ENCODE measurements around the gene CD99L2. TPM values are rescaled to one million over a fixed set of nuclear protein-coding genes. Genes with fewer than 3 reads are reported as not detected.

CD99L2 gene
- total RNA-seq, 1 experiment from 2014 or later, result 156 TPM

DNA sequence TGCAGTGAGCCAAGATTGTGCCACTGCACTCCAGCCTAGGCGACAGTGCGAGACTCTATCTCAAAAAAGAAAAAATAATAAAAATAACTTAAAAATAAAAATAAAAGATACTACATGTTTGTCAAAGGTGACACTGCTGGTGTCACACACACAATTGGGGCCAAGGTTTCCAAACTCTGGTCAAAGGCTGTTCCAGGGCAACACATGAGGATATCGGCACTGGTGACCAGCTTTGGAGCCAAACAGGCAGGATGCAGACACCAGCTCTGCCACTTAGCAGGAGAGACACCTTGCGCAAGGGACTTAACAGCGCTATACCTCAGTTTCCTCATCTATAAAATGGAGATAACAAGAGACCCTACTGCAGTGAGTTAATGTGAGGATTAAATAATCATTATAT, 52.3 kb downstream of the CD99L2 start:
- ATAC-seq, result no peak
- DNase-seq (ENCODE audit: low read depth, low spot score), result no peak
- no peaks in the 10 kb centered on the region for H3K36me3 ChIP-seq (ENCODE audit: control insufficient read depth, insufficient read depth, low read length)
- ChIA-PET POLR2A (no interaction called here), CTCF (no interaction called here)
- peaks cover 65% of the 10 kb centered on the region for H3K4me1 ChIP-seq (ENCODE audit: control insufficient read depth, insufficient read depth, low read length)
- in situ Hi-C loops (cut with HindIII; ENCODE audit: low pct_unique_long_range_greater_than_20kb, low sequenced_read_pairs) (no loop called here), intact Hi-C loops (cut with micrococcal nuclease; ENCODE audit: unreplicated experiment) (no loop called here)
- no TSS peak for BruUV-seq (replicated peaks)
- TF ChIP-seq SIN3A (IDR thresholded peaks at IDR 0.05; ENCODE audit: borderline replicate concordance, insufficient read depth, low read depth, low read length) (no peak), TCF7L2 (IDR thresholded peaks at IDR 0.05; ENCODE audit: low read depth, low read length) (no peak), POLR2AphosphoS5 (IDR thresholded peaks at IDR 0.05; ENCODE audit: low read depth, low read length) (no peak)
- TF ChIP-seq, protein P1, sequence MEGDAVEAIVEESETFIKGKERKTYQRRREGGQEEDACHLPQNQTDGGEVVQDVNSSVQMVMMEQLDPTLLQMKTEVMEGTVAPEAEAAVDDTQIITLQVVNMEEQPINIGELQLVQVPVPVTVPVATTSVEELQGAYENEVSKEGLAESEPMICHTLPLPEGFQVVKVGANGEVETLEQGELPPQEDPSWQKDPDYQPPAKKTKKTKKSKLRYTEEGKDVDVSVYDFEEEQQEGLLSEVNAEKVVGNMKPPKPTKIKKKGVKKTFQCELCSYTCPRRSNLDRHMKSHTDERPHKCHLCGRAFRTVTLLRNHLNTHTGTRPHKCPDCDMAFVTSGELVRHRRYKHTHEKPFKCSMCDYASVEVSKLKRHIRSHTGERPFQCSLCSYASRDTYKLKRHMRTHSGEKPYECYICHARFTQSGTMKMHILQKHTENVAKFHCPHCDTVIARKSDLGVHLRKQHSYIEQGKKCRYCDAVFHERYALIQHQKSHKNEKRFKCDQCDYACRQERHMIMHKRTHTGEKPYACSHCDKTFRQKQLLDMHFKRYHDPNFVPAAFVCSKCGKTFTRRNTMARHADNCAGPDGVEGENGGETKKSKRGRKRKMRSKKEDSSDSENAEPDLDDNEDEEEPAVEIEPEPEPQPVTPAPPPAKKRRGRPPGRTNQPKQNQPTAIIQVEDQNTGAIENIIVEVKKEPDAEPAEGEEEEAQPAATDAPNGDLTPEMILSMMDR (IDR thresholded peaks at IDR 0.05), result no peak
- TF ChIP-seq, protein P2, sequence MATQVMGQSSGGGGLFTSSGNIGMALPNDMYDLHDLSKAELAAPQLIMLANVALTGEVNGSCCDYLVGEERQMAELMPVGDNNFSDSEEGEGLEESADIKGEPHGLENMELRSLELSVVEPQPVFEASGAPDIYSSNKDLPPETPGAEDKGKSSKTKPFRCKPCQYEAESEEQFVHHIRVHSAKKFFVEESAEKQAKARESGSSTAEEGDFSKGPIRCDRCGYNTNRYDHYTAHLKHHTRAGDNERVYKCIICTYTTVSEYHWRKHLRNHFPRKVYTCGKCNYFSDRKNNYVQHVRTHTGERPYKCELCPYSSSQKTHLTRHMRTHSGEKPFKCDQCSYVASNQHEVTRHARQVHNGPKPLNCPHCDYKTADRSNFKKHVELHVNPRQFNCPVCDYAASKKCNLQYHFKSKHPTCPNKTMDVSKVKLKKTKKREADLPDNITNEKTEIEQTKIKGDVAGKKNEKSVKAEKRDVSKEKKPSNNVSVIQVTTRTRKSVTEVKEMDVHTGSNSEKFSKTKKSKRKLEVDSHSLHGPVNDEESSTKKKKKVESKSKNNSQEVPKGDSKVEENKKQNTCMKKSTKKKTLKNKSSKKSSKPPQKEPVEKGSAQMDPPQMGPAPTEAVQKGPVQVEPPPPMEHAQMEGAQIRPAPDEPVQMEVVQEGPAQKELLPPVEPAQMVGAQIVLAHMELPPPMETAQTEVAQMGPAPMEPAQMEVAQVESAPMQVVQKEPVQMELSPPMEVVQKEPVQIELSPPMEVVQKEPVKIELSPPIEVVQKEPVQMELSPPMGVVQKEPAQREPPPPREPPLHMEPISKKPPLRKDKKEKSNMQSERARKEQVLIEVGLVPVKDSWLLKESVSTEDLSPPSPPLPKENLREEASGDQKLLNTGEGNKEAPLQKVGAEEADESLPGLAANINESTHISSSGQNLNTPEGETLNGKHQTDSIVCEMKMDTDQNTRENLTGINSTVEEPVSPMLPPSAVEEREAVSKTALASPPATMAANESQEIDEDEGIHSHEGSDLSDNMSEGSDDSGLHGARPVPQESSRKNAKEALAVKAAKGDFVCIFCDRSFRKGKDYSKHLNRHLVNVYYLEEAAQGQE (IDR thresholded peaks at IDR 0.05; ENCODE audit: insufficient read depth in 1 of 2, low read depth in 2 of 2, low read length in 1 of 2), result no peak
- no peak overlapping the region for H3K4me3 ChIP-seq (ENCODE audit: low read depth in 2 of 2, low read length in 2 of 2)
- H3K9me3 ChIP-seq (ENCODE audit: control insufficient read depth, insufficient read depth, low read depth, low read length), result no peaks in the 10 kb centered on the region
- no peak overlapping the region for H3K27ac ChIP-seq (ENCODE audit: low read length)
- no peaks in the 10 kb centered on the region for H3K27me3 ChIP-seq (ENCODE audit: control insufficient read depth, insufficient read depth, low read length)

DNA sequence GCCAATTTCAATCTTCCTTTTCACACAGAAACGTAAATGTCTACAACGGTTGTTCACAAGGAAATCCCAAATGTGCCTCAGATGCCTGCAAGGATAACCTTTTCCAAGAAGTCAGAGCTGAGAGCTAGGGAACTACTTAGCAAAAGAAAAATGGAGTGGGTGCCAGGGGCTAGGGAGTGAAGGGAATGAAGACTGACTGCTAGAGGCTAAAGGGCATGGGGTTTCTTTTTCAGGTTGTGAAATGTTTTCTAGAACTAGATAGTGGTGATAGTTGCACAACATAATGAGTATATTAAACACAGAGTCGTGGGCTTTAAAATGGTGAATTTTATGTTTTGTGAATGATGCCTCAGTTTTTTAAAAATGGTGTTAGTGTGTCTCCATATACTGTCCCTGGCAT, 53.4 kb downstream of the CD99L2 start:
- in situ Hi-C loops (cut with HindIII; ENCODE audit: low pct_unique_long_range_greater_than_20kb, low sequenced_read_pairs) (no loop called here), intact Hi-C loops (cut with micrococcal nuclease; ENCODE audit: unreplicated experiment) (no loop called here)
- Histone ChIP-seq H3K36me3 (ENCODE audit: control insufficient read depth, insufficient read depth, low read length) (no peaks in the 10 kb centered on the region), H3K4me1 (ENCODE audit: control insufficient read depth, insufficient read depth, low read length) (peaks cover 60% of the 10 kb centered on the region), H3K9me3 (ENCODE audit: control insufficient read depth, insufficient read depth, low read depth, low read length) (no peaks in the 10 kb centered on the region), H3K4me3 (ENCODE audit: low read depth in 2 of 2, low read length in 2 of 2) (no peak overlapping the region), H3K27me3 (ENCODE audit: control insufficient read depth, insufficient read depth, low read length) (no peaks in the 10 kb centered on the region), H3K27ac (ENCODE audit: low read length) (peak overlapping the region; percentile 55)
- POLR2A ChIA-PET, result no interaction called here
- ATAC-seq (no peak), DNase-seq (ENCODE audit: low read depth, low spot score) (no peak)
- TF ChIP-seq, protein P1 (IDR thresholded peaks at IDR 0.05), result no peak
- TF ChIP-seq, protein P2 (IDR thresholded peaks at IDR 0.05; ENCODE audit: insufficient read depth in 1 of 2, low read depth in 2 of 2, low read length in 1 of 2), result no peak
- TF ChIP-seq POLR2AphosphoS5 (IDR thresholded peaks at IDR 0.05; ENCODE audit: low read depth, low read length) (no peak), SIN3A (IDR thresholded peaks at IDR 0.05; ENCODE audit: borderline replicate concordance, insufficient read depth, low read depth, low read length) (no peak), TCF7L2 (IDR thresholded peaks at IDR 0.05; ENCODE audit: low read depth, low read length) (no peak)
- no TSS peak for BruUV-seq (replicated peaks)
- CTCF ChIA-PET, result no interaction called here
